HG03521 (cell line): Measurements from ENCODE around the gene ZFYVE28.

Experiments
- ATAC-seq: cut with Tn5 transposase; IDR thresholded peaks from one replicate; pipeline ENCODE4 v1.9.1; 2021; ENCODE audit warnings: mild to moderate bottlenecking, moderate library complexity; ENCODE audit not compliant: unreplicated experiment

Gene ZFYVE28

GRCh38 chr4:2356123-2357069 lies 62.0 kb downstream of the ZFYVE28 start:
- no peak for ATAC-seq

GRCh38 chr4:2354760-2355159 lies 63.7 kb downstream of the ZFYVE28 start:
- ATAC-seq = no peak

- ATAC-seq = no peak
Measured at GRCh38 chr4:2354118-2354517, 64.3 kb downstream of the ZFYVE28 start.

GRCh38 chr4:2353222-2354107 lies 65.0 kb downstream of the ZFYVE28 start:
- no peak for ATAC-seq

GRCh38 chr4:2352729-2353221 lies 65.7 kb downstream of the ZFYVE28 start:
- no peak for ATAC-seq

GRCh38 chr4:2352171-2352570 lies 66.3 kb downstream of the ZFYVE28 start:
- no peak for ATAC-seq

GRCh38 chr4:2350982-2351381 lies 67.5 kb downstream of the ZFYVE28 start:
- no peak for ATAC-seq

- ATAC-seq = no peak
Measured at GRCh38 chr4:2348786-2349185, 69.7 kb downstream of the ZFYVE28 start.

- no peak for ATAC-seq
Measured at GRCh38 chr4:2347190-2347589, 71.3 kb downstream of the ZFYVE28 start.

GRCh38 chr4:2343476-2343875 lies 75.0 kb downstream of the ZFYVE28 start:
- ATAC-seq = no peak

- no peak for ATAC-seq
Measured at GRCh38 chr4:2341911-2342652, 76.4 kb downstream of the ZFYVE28 start.

- no peak for ATAC-seq
Measured at GRCh38 chr4:2341261-2341841, 77.1 kb downstream of the ZFYVE28 start.

- ATAC-seq = no peak
Measured at GRCh38 chr4:2340272-2341061, 78.0 kb downstream of the ZFYVE28 start.

GRCh38 chr4:2339458-2340271 lies 78.8 kb downstream of the ZFYVE28 start:
- no peak for ATAC-seq

GRCh38 chr4:2338754-2339457 lies 79.5 kb downstream of the ZFYVE28 start:
- ATAC-seq = no peak

- no peak for ATAC-seq
Measured at GRCh38 chr4:2337896-2338295, 80.5 kb downstream of the ZFYVE28 start.

- ATAC-seq = no peak
Measured at GRCh38 chr4:2337131-2337723, 81.2 kb downstream of the ZFYVE28 start.

GRCh38 chr4:2336659-2337058 lies 81.8 kb downstream of the ZFYVE28 start:
- ATAC-seq = no peak
